Stimulated activated CD8-positive, alpha-beta memory T cell treated with anti-CD3 and anti-CD28 coated beads, Interleukin-4, amount 100 ng/mL, for 1 hour (primary cell): Measurements from ENCODE around the gene FBXL19.

ENCODE experiments used
- DNase-seq, 2 donors: peaks; one replicate each; pipeline ENCODE4 v3.0.0-alpha.2; 2020; ENCODE audit warnings: low read depth in 2 of 2, low spot score in 1 of 2

The FBXL19 gene

DNA sequence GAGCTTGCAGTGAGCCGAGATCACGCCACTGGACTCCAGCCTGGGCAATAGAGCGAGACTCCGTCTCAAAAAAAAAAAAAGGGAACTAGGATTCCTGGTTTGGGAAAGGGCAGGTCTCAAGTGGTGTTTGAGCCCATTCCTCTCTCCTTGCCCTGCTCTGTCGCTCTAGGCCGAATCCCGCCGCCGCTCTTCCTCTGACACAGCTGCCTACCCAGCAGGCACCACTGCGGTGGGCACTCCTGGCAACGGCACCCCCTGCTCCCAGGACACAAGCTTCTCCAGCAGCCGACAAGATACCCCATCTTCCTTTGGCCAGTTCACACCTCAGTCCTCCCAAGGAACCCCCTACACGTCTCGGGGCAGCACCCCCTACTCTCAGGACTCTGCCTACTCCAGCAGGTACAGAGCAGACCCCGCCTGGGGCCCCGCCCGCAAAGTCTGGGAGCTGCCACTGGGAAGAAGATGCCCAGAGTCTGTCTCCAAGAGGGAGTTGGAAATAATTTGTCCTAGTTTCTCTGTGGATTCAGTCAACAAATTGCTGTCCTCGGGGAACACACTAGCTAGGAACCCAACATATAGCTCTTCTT is 40.6 kb downstream of the FBXL19 start:
- no peak for DNase-seq

DNA sequence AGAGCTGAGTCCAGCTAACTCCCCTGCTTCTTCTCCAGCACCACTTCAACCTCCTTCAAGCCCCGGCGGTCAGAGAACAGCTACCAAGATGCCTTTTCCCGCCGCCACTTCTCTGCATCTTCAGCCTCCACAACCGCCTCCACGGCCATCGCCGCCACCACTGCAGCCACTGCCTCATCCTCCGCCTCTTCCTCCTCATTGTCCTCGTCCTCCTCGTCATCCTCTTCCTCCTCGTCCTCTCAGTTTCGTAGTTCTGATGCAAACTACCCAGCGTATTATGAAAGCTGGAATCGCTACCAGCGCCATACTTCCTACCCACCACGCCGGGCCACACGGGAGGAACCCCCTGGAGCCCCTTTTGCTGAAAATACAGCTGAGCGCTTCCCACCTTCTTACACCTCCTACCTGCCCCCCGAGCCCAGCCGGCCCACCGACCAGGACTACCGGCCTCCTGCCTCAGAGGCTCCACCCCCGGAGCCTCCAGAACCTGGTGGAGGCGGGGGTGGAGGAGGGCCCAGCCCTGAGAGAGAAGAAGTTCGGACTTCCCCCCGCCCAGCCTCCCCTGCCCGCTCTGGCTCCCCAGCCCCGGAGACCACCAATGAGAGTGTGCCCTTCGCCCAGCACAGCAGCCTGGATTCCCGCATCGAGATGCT is 41.3 kb downstream of the FBXL19 start:
- DNase-seq = no peak

DNA sequence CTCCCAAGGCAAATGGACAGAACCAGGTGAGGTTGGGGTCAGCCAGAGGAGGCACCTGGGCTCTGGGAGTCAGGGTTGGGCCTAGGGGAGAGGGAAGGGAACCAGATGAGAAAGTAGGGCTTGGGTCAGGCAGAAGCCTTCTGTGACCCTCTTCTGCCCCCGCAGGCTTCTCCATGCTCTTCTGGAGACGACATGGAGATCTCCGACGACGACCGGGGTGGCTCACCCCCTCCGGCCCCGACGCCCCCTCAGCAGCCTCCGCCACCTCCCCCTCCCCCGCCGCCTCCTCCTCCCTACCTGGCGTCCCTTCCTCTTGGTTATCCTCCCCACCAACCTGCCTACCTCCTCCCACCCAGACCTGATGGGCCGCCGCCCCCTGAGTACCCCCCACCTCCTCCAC is 42.1 kb downstream of the FBXL19 start:
- DNase-seq = no peak

DNA sequence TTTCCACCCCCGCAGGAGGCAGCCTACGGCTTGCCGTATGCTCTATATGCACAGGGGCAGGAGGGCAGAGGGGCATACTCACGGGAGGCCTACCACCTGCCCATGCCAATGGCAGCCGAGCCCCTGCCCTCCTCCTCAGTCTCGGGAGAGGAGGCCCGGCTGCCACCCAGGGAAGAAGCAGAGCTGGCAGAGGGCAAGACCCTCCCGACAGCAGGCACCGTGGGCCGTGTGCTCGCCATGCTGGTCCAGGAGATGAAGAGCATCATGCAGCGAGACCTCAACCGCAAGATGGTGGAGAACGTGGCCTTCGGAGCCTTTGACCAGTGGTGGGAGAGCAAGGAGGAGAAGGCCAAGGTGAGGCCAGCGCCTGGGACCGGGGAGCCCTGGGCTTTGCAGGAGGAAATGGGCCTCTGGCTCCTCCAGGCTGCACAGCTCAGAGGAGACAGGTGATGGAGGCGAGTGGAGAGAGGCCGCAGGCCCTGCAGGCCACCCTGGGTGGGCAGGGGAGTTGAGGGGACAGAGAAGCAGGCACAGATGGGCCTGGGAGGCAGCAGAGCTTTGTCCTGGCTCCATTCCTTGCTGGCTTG is 42.8 kb downstream of the FBXL19 start:
- DNase-seq = no peak

DNA sequence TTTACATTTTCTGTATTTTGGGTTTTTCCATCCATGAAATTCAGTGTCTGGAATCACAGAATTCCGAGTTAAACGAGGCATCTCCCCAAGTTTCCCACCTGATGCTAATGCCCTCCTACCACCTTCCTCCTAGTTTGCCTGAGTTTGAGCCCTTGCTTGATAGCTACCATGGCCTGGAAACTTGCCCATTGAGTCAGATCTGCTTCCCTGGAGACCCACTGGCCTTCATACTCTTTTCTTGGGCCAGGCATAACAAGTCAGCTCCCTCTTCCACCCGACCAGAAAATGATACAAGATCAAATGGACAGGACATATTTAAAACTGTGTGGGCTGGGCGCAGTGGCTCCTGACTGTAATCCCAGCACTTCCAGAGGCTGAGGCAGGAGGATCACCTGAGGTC is 44.4 kb downstream of the FBXL19 start:
- no peak for DNase-seq

DNA sequence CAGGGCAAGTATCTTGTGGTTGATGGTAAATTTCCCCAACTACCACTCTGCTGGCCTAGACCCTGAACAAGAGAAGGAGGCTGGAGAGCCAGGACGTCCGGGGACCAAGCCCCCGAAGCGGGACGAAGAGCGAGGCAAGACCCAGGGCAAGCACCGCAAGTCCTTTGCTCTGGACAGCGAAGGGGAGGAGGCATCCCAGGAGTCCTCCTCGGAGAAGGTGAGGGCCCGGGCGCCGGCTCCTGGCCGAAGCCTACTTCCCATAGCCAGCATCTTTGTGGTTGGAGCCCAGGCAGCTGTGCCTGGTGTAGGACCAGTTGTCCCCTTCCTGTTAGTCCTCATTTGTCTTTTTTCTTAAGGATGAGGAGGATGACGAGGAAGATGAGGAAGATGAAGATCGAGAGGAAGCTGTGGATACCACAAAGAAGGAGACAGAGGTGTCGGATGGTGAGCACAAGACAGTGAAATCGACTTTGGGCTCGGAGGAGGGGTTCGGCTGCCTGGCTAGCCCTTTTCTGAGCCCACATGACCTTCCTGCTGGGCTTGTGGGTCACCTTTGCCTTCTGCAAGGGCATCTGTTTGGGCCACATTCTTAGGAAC is 46.0 kb downstream of the FBXL19 start:
- no peak for DNase-seq

DNA sequence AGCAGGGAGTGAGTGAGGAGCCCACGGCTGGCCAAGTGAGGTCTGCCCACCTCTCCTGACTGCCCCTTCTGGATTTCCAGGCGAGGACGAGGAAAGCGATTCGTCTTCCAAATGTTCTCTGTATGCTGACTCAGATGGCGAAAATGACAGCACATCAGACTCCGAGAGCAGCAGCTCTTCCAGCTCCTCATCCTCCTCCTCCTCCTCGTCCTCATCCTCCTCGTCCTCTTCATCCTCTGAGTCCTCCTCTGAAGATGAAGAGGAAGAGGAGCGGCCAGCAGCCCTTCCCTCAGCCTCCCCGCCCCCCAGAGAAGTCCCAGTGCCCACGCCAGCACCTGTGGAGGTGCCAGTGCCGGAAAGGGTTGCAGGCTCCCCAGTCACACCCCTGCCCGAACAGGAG is 47.9 kb downstream of the FBXL19 start:
- no peak for DNase-seq

DNA sequence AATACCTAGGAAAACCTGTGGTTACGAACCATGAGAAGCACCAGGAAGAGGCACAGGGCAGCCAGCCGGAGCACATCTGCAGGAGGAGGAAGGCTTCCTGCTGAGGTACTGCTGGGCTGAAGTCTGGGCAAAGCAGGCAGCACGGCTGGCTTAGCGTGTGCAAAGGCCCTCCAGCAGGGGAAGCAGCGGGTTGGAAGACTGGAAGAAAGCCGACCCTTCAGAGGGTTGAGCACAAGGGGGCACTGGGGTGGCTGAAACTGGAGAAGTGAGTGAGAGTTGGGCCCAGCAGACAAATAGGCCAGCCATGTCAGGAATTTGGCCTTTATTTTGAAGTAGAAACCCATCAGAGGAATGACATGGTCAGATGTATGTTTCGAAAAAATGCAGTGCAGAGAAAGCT is 49.5 kb downstream of the FBXL19 start:
- DNase-seq = no peak

DNA sequence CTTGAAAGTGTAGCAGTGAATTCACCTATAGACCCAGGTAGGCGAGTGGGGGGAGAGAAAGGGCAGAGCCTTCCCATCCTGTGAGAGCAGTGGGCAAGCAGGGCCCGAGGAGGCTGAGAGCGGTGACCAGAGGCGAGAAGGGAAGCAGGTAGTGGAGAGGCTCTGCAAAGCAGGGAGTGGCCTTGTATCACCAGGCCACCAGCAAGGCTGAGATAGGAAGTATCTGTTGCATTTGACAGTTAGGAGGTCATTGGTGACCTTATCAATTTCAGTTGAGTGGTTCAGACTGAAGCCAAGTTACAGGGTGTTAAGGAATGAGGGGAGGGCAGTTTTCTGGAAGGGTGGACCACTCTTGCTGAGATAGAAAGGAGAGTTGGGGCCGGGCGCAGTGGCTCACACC is 51.0 kb downstream of the FBXL19 start:
- DNase-seq = no peak

DNA sequence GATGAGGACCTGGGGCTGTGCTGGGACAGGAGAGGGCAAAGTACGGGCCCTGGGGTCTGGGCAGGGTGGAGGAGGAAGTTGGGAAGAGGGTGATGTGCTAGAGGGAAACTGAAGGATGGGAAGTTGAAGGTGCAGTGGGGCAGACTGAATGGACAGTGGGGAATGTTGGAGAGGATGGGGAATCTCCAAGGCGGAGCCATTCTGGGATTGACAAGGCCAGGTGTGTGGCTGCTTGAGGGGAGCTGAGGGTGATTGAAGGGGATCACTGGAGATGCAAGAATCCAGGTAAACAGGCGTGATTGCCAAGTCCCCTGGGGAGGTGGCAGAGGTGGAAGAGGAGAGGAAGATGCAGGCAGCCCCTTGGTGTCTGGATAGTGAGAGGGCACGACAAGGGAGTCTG is 53.1 kb downstream of the FBXL19 start:
- DNase-seq = no peak

DNA sequence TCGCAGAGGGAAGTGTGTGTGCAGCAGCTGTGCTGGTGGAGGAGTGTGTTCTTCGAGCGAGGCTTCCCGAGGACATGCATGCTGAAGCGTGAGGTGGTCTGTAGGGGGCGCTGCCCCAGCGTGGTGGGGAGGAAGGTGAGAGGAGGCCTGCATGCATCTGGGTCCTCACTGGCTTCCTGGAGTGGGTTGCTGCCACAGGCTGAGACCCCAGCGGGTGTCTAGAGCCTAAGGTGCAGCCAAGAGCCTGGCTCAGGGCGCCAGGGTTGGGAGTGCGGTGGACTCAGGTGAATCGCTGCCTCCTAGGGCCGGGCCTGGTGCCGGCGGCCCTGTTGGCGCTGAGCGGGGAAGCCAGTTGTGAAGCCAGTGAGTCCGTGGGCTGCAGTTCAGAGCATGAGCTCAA is 54.1 kb downstream of the FBXL19 start:
- no peak for DNase-seq

DNA sequence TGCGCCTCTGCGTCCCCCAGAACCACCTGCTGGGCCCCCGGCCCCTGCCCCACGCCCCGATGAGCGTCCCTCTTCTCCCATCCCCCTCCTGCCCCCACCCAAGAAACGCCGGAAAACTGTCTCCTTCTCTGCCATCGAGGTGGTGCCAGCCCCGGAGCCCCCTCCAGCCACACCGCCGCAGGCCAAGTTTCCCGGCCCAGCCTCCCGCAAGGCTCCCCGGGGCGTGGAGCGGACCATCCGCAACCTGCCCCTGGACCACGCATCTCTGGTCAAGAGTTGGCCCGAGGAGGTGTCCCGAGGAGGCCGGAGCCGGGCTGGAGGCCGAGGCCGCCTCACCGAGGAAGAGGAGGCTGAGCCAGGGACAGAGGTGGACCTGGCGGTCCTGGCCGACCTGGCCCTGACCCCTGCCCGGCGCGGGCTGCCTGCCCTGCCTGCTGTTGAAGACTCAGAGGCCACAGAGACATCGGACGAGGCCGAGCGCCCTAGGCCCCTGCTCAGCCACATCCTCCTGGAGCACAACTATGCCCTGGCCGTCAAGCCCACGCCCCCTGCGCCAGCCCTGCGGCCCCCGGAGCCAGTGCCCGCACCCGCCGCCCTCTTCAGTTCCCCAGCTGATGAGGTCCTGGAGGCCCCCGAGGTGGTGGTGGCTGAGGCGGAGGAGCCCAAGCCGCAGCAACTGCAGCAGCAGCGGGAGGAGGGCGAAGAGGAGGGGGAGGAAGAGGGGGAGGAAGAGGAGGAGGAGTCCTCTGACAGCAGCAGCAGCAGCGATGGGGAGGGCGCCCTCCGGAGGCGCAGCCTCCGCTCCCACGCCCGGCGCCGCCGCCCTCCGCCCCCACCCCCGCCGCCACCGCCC is 56.0 kb downstream of the FBXL19 start:
- no peak for DNase-seq

DNA sequence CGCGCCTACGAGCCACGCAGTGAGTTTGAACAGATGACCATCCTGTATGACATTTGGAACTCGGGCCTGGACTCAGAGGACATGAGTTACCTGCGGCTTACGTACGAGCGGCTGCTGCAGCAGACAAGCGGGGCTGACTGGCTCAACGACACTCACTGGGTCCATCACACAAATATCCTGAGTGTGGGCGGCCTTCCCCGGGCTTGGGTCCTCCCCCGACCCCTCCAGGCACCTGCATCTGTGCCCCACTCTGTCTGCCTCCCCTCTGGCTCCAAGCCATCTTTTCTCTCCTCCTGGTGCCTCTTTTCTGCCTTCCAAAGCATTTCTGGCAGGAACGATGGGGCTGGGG is 56.6 kb downstream of the FBXL19 start:
- DNase-seq = no peak

DNA sequence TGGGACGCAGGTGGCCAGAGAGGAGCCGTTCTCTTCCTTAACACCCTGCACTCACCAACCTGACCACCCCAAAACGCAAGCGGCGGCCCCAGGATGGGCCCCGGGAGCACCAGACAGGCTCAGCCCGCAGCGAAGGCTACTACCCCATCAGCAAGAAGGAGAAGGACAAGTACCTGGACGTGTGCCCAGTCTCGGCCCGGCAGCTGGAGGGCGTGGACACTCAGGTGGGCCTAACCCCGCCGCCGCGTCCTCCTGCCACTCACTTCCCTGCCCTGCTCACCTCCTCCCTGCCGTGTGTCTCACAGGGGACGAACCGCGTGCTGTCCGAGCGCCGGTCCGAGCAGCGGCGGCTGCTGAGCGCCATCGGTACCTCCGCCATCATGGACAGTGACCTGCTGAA is 57.1 kb downstream of the FBXL19 start:
- DNase-seq = no peak

DNA sequence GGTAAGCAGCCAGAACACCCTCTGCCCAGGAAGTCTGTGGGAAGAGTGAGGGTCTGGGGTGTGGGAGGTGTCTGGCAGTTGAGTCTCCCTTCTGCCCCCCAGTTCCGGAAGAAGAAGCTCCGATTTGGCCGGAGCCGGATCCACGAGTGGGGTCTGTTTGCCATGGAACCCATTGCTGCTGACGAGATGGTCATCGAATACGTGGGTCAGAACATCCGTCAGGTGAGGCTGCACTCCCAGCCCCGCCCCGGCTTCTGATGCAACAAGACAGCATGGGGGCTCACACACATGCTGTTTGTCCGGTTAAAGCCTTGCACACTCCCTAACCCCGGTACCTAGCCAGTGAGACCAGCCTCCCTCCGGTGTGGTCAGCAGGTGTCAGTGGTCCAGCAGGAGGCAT is 57.6 kb downstream of the FBXL19 start:
- no peak for DNase-seq

DNA sequence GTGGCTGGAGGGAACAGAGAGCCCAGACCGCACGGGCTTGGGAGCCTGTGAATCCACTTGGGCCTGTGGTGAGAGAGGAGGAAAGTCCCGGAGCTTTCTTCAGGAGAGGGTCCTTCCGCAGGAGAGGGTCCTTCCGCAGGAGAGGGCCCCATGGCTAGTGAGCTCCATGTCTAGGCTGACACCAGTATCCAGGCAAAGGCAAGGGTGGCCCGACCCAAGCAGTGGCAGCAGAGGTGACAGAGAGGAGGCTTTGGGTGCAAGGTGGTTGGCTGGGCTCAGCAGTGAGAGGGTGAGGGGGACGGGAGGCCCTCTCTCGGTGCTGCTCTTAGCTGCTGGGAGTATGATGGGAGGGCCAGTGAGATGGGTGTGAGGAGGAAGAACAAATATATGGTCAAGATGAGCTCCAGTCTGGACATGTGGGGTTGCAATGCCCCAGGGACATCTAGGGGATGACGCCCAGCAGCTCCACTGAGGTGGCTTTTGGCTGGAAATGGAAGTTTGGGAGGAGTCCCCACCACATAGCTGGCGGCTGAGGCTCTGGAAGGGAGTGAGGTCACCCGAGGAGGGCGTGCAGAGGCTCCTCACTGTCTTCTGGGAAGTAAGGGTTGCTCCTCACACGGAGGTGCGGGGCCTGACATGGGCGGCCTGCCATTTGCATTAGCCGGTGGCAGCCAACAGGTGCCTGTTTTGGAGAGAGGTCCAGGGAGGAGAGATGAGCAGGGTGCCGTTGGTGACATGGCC is 59.3 kb downstream of the FBXL19 start:
- no peak for DNase-seq

DNA sequence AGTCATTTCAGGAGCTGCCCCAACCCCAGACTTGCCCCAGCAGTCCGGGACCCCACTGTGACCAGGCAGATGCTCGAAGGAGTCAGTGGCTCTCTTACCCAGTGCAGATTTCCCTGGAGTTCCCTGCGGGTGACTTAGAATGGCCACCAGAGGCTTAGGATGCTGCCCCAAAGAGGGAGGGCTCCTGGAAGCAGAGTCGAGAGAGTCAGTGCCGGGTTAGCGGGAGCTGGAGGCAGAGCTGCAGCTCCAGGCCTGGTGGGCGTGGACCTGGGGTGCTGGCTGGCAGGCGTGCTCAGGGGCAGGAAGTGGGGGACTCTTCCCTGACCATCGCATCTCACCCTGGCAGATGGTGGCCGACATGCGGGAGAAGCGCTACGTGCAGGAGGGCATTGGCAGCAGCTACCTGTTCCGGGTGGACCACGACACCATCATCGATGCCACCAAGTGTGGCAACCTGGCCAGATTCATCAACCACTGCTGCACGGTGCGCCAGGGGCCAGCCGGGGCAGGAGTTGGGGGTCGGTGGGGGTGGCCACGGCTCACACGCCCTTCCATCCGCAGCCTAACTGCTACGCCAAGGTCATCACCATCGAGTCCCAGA is 60.0 kb downstream of the FBXL19 start:
- no peak for DNase-seq

DNA sequence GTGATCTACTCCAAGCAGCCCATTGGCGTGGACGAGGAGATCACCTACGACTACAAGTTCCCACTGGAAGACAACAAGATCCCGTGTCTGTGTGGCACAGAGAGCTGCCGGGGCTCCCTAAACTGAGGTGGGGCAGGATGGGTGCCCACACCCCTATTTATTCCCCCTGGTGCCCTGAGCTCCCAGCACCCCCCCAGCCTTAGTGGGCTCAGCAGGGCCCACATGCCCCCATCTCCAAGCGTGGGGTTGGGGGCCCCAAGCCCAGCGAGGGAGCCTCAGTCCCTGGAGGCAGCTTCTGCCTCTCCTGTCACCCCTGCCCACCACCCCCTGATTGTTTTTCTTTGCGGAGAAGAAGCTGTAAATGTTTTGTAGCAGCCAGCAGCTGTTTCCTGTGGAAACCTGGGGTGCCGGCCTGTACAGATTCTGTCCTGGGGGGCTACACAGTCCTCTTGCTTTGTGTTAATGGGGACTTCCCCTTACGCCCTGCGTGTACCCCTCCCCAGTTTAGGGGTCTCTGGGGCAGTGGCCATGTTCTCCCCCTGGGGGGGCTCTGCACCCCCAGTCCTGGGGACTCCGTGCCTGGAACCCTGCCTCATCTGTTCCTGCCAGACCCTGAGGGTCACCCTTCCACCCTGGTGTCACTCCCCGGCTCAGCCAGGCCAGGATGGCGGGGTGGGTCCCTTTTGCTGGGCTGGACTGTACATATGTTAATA is 60.7 kb downstream of the FBXL19 start:
- DNase-seq = no peak

DNA sequence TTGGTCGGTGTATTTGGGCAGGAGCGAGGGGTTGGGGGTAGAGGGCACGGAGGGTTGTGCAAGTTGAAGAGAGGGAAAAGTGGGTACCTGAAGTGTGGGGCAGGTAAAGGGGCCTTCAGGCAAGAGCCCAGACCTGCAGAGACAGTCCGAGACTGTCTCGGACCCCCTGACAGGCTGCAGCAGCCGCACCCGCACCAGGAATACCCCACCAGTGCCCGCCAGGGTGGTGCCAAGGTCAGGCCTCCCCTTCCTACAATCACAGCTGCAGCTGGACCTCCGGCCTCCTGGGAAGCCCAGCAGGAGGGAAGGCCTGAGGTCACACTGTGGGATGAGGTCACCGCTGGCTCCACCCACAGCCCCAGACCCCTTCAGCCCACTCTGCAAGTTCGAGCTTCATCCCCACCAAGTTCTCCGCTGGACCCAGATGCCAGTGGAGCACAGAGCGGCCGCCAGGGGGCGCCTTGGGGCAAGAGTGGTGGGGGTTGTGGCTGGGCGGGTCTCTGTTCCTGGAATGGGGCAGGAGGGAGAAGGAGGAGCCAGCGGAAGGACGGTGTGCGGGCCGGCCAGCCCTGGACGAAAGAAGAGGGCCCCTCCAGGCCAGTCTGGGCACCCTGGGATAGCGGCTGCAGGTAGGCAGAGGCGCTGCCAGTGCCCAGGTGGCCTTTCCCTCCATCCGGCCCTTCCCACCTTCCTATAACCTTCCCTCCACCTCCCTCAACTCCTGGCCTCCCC is 61.5 kb downstream of the FBXL19 start, which contains the start of gene HSD3B7:
TSS of gene HSD3B7 (plus strand) at position 539 of the 732 bp plus-strand sequence. CDS start 452 bp downstream, outside the sequence.
- DNase-seq = peak; percentile 69 to 76
